ENCODE measurements around the gene ATP8B4.
A peak's percentile ranks its signal among the peaks of the same experiment; 100 is the strongest.
"Not testable (repeated sequence)": the region's sequence is repeated elsewhere in the genome, so short reads cannot be mapped to it uniquely, and the experiment has no call there.

ATP8B4 gene

GRCh38 chr15:50109076-50109987 is 9.7 kb downstream of the ATP8B4 start:
- no peak for DNase-seq (ENCODE audit: low read depth in 2 of 3, low spot score in 1 of 3)

DNA sequence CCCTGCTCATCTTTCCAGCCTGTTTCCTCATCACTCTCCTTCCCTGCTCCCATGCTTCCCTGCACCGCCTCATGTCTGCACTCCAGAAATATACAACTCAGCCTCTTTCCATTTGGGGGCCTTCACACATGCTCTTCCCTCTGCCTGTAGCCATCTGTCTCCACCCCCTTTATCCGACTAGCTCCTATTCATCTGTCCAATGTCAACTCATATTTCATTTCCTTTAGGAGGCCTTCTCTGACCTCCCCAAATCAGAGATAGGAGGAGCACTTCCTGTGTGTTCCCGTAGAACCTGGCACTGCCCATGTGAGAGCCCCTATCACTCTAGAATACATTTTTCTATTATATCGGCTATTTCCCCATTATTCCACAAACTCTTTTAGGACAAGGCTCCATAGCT is 10.6 kb downstream of the ATP8B4 start:
- DNase-seq (ENCODE audit: low read depth in 2 of 3, low spot score in 1 of 3): no peak

GRCh38 chr15:50107591-50108408 is 11.2 kb downstream of the ATP8B4 start:
- DNase-seq (ENCODE audit: low read depth in 2 of 3, low spot score in 1 of 3): no peak

GRCh38 chr15:50107157-50107556 is 11.9 kb downstream of the ATP8B4 start:
- DNase-seq (ENCODE audit: low read depth in 2 of 3, low spot score in 1 of 3): no peak

DNA sequence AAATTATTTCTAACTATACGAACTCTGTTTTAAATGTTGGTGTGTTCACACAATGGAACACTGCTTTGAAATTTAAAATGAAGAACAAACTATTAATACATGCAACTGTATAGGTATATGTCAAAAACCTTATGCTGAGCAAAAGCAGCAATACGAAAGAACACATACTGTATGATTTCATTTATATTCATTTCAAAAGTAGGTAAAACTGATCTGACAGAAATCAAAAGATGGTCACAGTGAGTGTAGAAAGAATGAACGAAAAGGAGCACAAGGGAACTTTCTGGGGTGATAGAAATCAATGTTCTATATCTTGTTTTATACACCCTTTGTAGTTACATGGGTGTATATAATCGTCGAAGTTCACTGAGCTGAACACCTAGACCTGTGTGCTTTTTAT is 12.6 kb downstream of the ATP8B4 start:
- DNase-seq (ENCODE audit: low read depth in 2 of 3, low spot score in 1 of 3): no peak

DNA sequence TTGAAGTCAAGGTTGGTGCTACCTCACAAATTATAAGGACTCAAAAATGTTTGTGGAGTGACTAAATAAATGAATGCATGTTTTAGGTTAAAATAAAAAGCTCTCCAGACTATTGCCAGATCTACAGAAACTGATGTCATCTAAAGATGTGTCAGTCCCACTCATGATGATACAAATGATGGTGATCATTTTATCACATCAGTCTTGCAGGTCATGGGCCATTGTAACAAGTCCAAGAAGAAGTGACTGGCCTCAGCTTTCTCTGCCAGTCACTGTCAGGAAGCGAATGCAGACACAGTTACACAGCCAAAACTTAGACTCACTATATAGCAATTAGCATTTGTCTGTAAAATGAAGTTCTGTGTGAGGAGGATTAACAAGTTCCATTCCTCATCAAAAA is 18.5 kb downstream of the ATP8B4 start:
- no peak for DNase-seq (ENCODE audit: low read depth in 2 of 3, low spot score in 1 of 3)

DNA sequence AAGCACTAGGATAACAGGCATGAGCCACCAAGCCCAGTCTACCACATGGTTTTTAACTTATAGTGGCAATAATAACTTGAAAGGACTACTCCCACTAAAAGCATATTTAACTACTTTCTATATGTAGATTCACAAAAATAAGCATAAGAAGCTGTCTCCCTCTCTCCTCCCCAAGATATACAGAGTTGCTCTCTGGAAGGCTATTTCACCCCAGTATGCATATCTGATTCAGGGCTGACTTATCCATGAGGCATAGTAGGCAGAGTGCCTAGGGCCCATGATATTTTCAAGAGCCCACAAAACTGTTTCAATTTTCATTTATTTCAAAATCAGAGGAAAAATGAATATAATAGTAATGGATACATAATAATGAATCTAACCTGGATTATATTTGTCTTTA is 20.5 kb downstream of the ATP8B4 start:
- no peak for DNase-seq (ENCODE audit: low read depth in 2 of 3, low spot score in 1 of 3)

- no peak for DNase-seq (ENCODE audit: low read depth in 2 of 3, low spot score in 1 of 3)
These were observed 22.9 kb downstream of the ATP8B4 start for GRCh38 chr15:50095938-50096821.

GRCh38 chr15:50089386-50089785 is 29.6 kb downstream of the ATP8B4 start:
- not testable (repeated sequence) for DNase-seq (ENCODE audit: low read depth in 2 of 3, low spot score in 1 of 3)

DNA sequence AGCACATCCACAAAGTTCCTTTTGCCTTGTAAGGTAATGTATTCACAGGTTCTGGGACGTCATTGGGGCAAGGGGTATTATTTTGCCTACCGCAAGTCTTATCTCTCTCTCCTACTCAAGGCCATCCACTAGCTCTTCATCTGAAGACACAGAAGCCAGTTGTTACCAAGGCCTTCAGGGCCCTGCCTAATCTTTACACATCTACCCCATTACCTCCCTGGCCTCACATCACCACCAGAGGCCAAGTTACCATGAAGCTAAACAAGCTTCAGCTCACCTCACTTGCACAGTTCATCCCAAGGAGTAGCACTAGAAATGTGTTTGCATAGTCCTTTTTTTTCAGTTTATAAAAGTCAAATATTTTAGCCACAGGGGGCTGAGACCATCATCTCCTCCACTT is 34.1 kb downstream of the ATP8B4 start:
- DNase-seq (ENCODE audit: low read depth in 2 of 3, low spot score in 1 of 3): no peak

- no peak for DNase-seq (ENCODE audit: low read depth in 2 of 3, low spot score in 1 of 3)
These were observed 35.5 kb downstream of the ATP8B4 start for GRCh38 chr15:50083424-50084025.

DNA sequence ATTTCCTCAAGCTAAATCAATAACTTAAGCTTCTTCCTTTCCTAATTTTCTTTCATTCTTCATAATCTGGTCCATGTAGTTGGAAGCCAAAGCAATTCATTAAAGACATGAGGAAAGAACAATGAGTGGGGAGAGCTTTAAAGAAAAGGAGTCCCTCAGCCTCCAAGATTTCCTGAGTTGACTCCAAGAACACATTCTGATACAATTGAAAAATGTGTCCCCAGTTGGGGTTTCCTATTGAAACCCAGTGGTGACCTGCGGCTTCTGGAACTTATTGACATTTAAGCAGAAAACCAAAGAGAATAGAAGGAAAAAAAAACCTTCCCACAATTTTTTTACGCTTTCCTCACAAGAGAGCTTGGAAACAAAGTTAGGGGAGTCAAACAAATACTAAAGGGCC is 37.0 kb downstream of the ATP8B4 start:
- no peak for DNase-seq (ENCODE audit: low read depth in 2 of 3, low spot score in 1 of 3)

DNA sequence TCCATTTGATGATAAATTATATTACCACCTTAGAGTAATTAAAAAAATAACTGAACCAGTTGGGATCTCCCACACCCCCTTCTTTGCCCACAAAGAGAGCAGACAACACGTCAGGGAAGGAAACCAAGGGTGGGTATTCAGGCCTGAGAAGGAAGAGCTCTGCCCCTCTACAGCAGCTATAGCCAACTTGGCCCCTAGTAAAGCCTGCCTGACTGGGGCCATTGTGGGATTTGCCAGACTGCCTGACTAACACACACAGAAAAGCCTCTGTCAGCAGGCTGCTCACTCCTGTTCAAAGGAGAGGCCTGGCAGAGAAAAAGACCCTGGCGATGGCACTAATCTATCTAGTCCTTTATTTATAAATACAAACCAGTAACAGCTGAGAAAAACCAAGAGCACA is 41.4 kb downstream of the ATP8B4 start:
- DNase-seq (ENCODE audit: low read depth in 2 of 3, low spot score in 1 of 3): no peak

DNA sequence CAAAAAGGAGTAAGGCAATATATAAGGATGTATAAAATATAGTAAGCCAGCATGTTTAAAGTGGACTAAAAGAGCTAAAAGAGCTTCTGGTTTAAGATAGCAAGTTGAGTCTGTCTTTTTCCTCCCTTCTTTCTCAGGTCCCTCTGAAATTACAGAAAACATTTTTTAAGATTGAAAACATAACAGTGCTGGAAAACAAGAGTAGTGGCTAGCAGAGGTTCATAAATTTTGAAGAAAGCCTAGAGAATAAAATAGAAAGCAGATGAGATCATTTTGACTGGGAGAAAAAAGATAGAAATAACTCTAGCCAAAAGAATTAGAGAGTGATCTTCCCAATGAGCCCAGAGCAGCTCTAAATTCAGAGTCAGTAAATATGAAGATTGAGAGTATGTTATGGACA is 41.9 kb downstream of the ATP8B4 start:
- no peak for DNase-seq (ENCODE audit: low read depth in 2 of 3, low spot score in 1 of 3)

GRCh38 chr15:50075319-50075718 is 43.7 kb downstream of the ATP8B4 start:
- no peak for DNase-seq (ENCODE audit: low read depth in 2 of 3, low spot score in 1 of 3)

GRCh38 chr15:50071551-50072258 is 47.3 kb downstream of the ATP8B4 start:
- no peak for DNase-seq (ENCODE audit: low read depth in 2 of 3, low spot score in 1 of 3)

GRCh38 chr15:50068016-50068415 is 51.0 kb downstream of the ATP8B4 start:
- no peak for DNase-seq (ENCODE audit: low read depth in 2 of 3, low spot score in 1 of 3)

GRCh38 chr15:50067254-50067653 is 51.8 kb downstream of the ATP8B4 start:
- DNase-seq (ENCODE audit: low read depth in 2 of 3, low spot score in 1 of 3): no peak

- DNase-seq (ENCODE audit: low read depth in 2 of 3, low spot score in 1 of 3): no peak
These were observed 52.4 kb downstream of the ATP8B4 start for GRCh38 chr15:50066666-50067065.

GRCh38 chr15:50066202-50066601 is 52.8 kb downstream of the ATP8B4 start:
- DNase-seq (ENCODE audit: low read depth in 2 of 3, low spot score in 1 of 3): peak in 1 of 3 donors; percentile 24

Measured in stimulated activated CD4-positive, alpha-beta T cell treated with anti-CD3 and anti-CD28 coated beads, Interleukin-12 subunit alpha, Interleukin-12 subunit beta, amount 100 ng/mL, for 48 hours (primary cell).